PC-9 (cell line): ENCODE results near the gene ARHGDIG.

Experiments used
- EZH2 ChIP-seq: fragments of 200-600 bp; sonication (generic); IDR thresholded peaks from 2 replicates; pipeline ENCODE4 v1.8.0; 2017; ENCODE audit warnings: antibody characterized with exemption, low read depth
- TF ChIP-seq, protein P1 (sequence below): fragments of 200-600 bp; sonication (generic); conservative IDR thresholded peaks from 2 replicates; pipeline ENCODE4 v1.6.1; 2017; ENCODE audit warnings: mixed run types, antibody characterized with exemption, mild to moderate bottlenecking, moderate library complexity

GRCh38 chr16:230949-231348, 49.4 kb upstream of the ARHGDIG start:
- TF ChIP-seq, protein P1, sequence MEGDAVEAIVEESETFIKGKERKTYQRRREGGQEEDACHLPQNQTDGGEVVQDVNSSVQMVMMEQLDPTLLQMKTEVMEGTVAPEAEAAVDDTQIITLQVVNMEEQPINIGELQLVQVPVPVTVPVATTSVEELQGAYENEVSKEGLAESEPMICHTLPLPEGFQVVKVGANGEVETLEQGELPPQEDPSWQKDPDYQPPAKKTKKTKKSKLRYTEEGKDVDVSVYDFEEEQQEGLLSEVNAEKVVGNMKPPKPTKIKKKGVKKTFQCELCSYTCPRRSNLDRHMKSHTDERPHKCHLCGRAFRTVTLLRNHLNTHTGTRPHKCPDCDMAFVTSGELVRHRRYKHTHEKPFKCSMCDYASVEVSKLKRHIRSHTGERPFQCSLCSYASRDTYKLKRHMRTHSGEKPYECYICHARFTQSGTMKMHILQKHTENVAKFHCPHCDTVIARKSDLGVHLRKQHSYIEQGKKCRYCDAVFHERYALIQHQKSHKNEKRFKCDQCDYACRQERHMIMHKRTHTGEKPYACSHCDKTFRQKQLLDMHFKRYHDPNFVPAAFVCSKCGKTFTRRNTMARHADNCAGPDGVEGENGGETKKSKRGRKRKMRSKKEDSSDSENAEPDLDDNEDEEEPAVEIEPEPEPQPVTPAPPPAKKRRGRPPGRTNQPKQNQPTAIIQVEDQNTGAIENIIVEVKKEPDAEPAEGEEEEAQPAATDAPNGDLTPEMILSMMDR: no peak
- no peak for TF ChIP-seq EZH2
